ENCODE data around the gene RUNX2. TPM values are rescaled to one million over a fixed set of nuclear protein-coding genes. Genes with fewer than 3 reads are reported as not detected.

RUNX2 gene
- total and polyA plus RNA-seq, 2 of the 8 experiments (the other 6 are each of a cell fraction or from before 2014, with no cell fraction given) = 0.26 to 1.2 TPM

DNA sequence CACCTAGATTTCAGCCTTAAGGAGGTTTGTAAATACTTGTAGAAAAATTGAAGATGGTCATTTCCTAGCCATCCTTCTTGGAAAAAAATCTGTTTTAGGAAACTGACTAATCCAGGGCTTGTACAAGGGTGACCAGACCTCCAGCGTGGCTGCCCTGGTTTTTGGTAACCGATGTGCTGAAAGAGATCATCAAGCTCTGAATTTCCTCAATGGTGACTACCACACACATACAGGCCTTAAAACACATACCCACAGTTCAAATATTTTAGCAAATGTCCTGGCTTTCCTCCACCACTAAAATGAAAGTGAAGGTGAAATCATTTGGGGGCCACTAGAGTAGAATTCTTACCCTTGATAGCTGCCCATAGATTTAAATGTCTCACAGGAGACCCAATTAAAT is 264.9 kb downstream of the RUNX2 start:
- Histone ChIP-seq H3K9ac (replicated peaks in 1 of 4; ENCODE audit: extremely low read depth in 1 of 4, low read depth in 3 of 4, low read length in 3 of 4) (no peak overlapping the region), H3K23ac (ENCODE audit: insufficient read length) (no peak overlapping the region), H3K27me3 (replicated peaks in 1 of 4; ENCODE audit: control insufficient read depth in 3 of 4, extremely low read depth in 1 of 4, insufficient read depth in 3 of 4, low read length in 3 of 4) (no peaks in the 10 kb centered on the region; a peak in 1 of 7 replicates), H3K79me2 (ENCODE audit: control insufficient read depth in 1 of 2, insufficient read depth in 2 of 2, low read length in 2 of 2) (no peaks in the 10 kb centered on the region), H2BK20ac (ENCODE audit: low read length) (no peak overlapping the region), H3K18ac (ENCODE audit: extremely low read depth, low read length) (no peak overlapping the region), H3K4me2 (ENCODE audit: insufficient read depth in 1 of 2, low read depth in 2 of 2, low read length in 2 of 2) (no peak overlapping the region), H2AK5ac (ENCODE audit: low read depth, low read length) (no peak overlapping the region), H3K23me2 (ENCODE audit: low read depth, low read length) (no peaks in the 10 kb centered on the region), H3K27ac (ENCODE audit: low read depth, low read length) (no peak overlapping the region), H3K4ac (replicated peaks; ENCODE audit: insufficient read length, low read depth, low read length) (no peak overlapping the region), H4K5ac (ENCODE audit: insufficient read length, low read depth, low read length) (no peak overlapping the region), H3K14ac (ENCODE audit: insufficient read length) (no peak overlapping the region), H3K56ac (replicated peaks; ENCODE audit: insufficient read length, low read depth, low read length) (no peak overlapping the region), H3K36me3 (ENCODE audit: control insufficient read depth in 2 of 4, insufficient read depth in 4 of 4, low read length in 3 of 4) (no peaks in the 10 kb centered on the region), H3K79me1 (ENCODE audit: low read depth, low read length) (no peaks in the 10 kb centered on the region), H3K4me1 (replicated peaks in 1 of 4; ENCODE audit: control insufficient read depth in 3 of 4, insufficient read depth in 4 of 4, low read length in 3 of 4) (no peaks in the 10 kb centered on the region), H4K8ac (ENCODE audit: extremely low read depth, insufficient read depth, low read length) (no peak overlapping the region), H3K9me3 (ENCODE audit: insufficient read depth in 2 of 2, low read depth in 1 of 2, low read length in 1 of 2) (no peaks in the 10 kb centered on the region), H2BK5ac (ENCODE audit: low read depth, low read length) (no peak overlapping the region), H2BK15ac (ENCODE audit: low read length) (no peak overlapping the region), H4K91ac (replicated peaks; ENCODE audit: insufficient read length, low read length) (no peak overlapping the region), H2BK12ac (ENCODE audit: low read depth, low read length) (no peak overlapping the region), H3K4me3 (ENCODE audit: extremely low read depth in 1 of 4, insufficient read depth in 2 of 4, low read depth in 3 of 4, low read length in 4 of 4) (no peak overlapping the region), H4K20me1 (replicated peaks in 1 of 2; ENCODE audit: control insufficient read depth in 1 of 2, insufficient read depth in 2 of 2, low read length in 2 of 2) (no peaks in the 10 kb centered on the region), H2BK120ac (replicated peaks; ENCODE audit: low read depth, low read length) (no peak overlapping the region), H2AFZ (ENCODE audit: low read length) (no peak overlapping the region)
- DNase-seq (ENCODE audit: low read depth in 1 of 2, low spot score in 2 of 2) (no peak), FAIRE-seq (no peak)
- CTCF ChIA-PET (ENCODE audit: partially characterized antibody) = no interaction called here
- WGBS, 2 experiments (ENCODE audit: extremely low coverage in 1 of 2, insufficient coverage in 1 of 2, insufficient read length in 1 of 2, insufficient replicate concordance in 2 of 2, low coverage in 1 of 2, low lambda C conversion rate in 2 of 2, missing lambda C conversion rate in 1 of 2) = 98% methylated on average over 2 of the region's 2 CpGs; no CpG with 5 or more reads in 1 of the 2 experiments
- POLR2A ChIA-PET (ENCODE audit: partially characterized antibody) = no interaction called here
- no peak for TF ChIP-seq CBX8 (IDR thresholded peaks at IDR 0.05; ENCODE audit: borderline replicate concordance, low read depth, low read length)
- TF ChIP-seq CBX5 (IDR thresholded peaks at IDR 0.05; ENCODE audit: low read depth, low read length) = no peak
- no peak for TF ChIP-seq TAF1 (IDR thresholded peaks at IDR 0.05; ENCODE audit: low read depth, low read length)
- no peak for TF ChIP-seq GABPA (IDR thresholded peaks at IDR 0.05; ENCODE audit: borderline replicate concordance, insufficient read depth, low read length)
- no peak for TF ChIP-seq BCL11A (IDR thresholded peaks at IDR 0.05; ENCODE audit: low read depth in 2 of 2, low read length in 2 of 2)

Data from H1 (cell line).